OCI-LY3 (cell line): ENCODE measurements around the gene F5.

Experiments used
- EZH2phosphoT487 ChIP-seq: fragments of 200-600 bp; shearing (Covaris generic); IDR thresholded peaks from 2 replicates; pipeline ENCODE4 v1.6.1; 2018; ENCODE audit warnings: antibody characterized with exemption, mixed run types, low read depth
- TF ChIP-seq, protein P1 (sequence below): fragments of 200-600, 300-600 bp; sonication (generic); IDR thresholded peaks from 2 replicates; pipeline ENCODE4 v1.5.1; 2014; ENCODE audit warnings: antibody characterized with exemption, low read length, low read depth

GRCh38 chr1:169572187-169572586, 14.1 kb downstream of the F5 start:
- TF ChIP-seq, protein P1, sequence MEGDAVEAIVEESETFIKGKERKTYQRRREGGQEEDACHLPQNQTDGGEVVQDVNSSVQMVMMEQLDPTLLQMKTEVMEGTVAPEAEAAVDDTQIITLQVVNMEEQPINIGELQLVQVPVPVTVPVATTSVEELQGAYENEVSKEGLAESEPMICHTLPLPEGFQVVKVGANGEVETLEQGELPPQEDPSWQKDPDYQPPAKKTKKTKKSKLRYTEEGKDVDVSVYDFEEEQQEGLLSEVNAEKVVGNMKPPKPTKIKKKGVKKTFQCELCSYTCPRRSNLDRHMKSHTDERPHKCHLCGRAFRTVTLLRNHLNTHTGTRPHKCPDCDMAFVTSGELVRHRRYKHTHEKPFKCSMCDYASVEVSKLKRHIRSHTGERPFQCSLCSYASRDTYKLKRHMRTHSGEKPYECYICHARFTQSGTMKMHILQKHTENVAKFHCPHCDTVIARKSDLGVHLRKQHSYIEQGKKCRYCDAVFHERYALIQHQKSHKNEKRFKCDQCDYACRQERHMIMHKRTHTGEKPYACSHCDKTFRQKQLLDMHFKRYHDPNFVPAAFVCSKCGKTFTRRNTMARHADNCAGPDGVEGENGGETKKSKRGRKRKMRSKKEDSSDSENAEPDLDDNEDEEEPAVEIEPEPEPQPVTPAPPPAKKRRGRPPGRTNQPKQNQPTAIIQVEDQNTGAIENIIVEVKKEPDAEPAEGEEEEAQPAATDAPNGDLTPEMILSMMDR: no peak
- TF ChIP-seq EZH2phosphoT487: no peak
